Small intestine (tissue), 7 donors: ENCODE data around the gene IFI35. TPM values are rescaled to one million over a fixed set of nuclear protein-coding genes. Genes with fewer than 3 reads are reported as not detected.
"Not testable (repeated sequence)": the region's sequence is repeated elsewhere in the genome, so short reads cannot be mapped to it uniquely, and the experiment has no call there.

ENCODE experiments used
- DNase-seq, 2 donors: peaks; one replicate each; pipeline versions ENCODE4 v3.0.0 to v3.0.0-alpha.2; 2013
- FAIRE-seq: peaks from 2 replicates; lab custom pipeline; 2012; peaks lifted over from hg19 to GRCh38; lab: Jason Lieb, UNC
- H3K27ac ChIP-seq, 3 donors: one replicate each; pipeline ENCODE4 v1.5.1; 2013; ENCODE audit warnings: low read length in 2 of 3, mild to moderate bottlenecking in 2 of 3, control low read depth in 1 of 3, inconsistent platforms in 1 of 3, low read depth in 1 of 3, moderate library complexity in 1 of 3
- H3K27me3 ChIP-seq, 3 donors: one replicate each; pipeline ENCODE4 v1.6.1; 2013; ENCODE audit warnings: low read length in 3 of 3, inconsistent platforms in 1 of 3; ENCODE audit not compliant: control insufficient read depth in 3 of 3, insufficient read depth in 3 of 3
- H3K36me3 ChIP-seq, 3 donors: one replicate each; pipeline ENCODE4 v1.6.1; 2013; ENCODE audit warnings: low read length in 3 of 3, inconsistent platforms in 1 of 3, low read depth in 1 of 3, mild to moderate bottlenecking in 1 of 3, moderate library complexity in 1 of 3; ENCODE audit not compliant: control insufficient read depth in 3 of 3, insufficient read depth in 2 of 3
- H3K4me1 ChIP-seq, 3 donors: one replicate each; pipeline ENCODE4 v1.6.1; 2013; ENCODE audit warnings: low read length in 2 of 3, inconsistent platforms in 1 of 3, low read depth in 1 of 3, mild to moderate bottlenecking in 1 of 3, moderate library complexity in 1 of 3; ENCODE audit not compliant: control insufficient read depth in 3 of 3, insufficient read depth in 2 of 3
- H3K4me3 ChIP-seq, 3 donors: one replicate each; pipeline ENCODE4 v1.5.1; 2013; ENCODE audit warnings: low read length in 3 of 3, control low read depth in 1 of 3, inconsistent platforms in 1 of 3, low read depth in 1 of 3, mild to moderate bottlenecking in 1 of 3, moderate library complexity in 1 of 3
- H3K9me3 ChIP-seq, 2 donors: one replicate each; pipeline ENCODE4 v1.6.1; 2013; ENCODE audit warnings: low read depth in 1 of 2, low read length in 1 of 2; ENCODE audit not compliant: control insufficient read depth in 2 of 2, insufficient read depth in 1 of 2
- WGBS, 3 donors: extraction: QIAGEN DNeasy Blood & Tissue Kit; methylation state at CpG; one replicate each; pipeline ENCODE4 v1.1.7; 2013; 5-methylcytosine and 5-hydroxymethylcytosine counted together
- polyA plus RNA-seq, 4 donors: library from polyadenylated mRNA; stranded (reverse) in 3 of 4; unstranded in 1 of 4; fragments of 200-250 nt in 3 of 4; fragments of 120-200 nt in 1 of 4; gene quantifications; one replicate each; pipeline versions ENCODE4 v1.2.1 to v1.2.3, GENCODE V29; 2013
- donor health status: healthy with polysubstance abuse.
- donor health status: control.
- donor health status: control.
- donor health status: Bipolar disorder and iron deficiency.
- donor health status: healthy.

IFI35 gene
- polyA plus RNA-seq, 4 donors = 51.5 to 62.4 (median 59.7) TPM

DNA sequence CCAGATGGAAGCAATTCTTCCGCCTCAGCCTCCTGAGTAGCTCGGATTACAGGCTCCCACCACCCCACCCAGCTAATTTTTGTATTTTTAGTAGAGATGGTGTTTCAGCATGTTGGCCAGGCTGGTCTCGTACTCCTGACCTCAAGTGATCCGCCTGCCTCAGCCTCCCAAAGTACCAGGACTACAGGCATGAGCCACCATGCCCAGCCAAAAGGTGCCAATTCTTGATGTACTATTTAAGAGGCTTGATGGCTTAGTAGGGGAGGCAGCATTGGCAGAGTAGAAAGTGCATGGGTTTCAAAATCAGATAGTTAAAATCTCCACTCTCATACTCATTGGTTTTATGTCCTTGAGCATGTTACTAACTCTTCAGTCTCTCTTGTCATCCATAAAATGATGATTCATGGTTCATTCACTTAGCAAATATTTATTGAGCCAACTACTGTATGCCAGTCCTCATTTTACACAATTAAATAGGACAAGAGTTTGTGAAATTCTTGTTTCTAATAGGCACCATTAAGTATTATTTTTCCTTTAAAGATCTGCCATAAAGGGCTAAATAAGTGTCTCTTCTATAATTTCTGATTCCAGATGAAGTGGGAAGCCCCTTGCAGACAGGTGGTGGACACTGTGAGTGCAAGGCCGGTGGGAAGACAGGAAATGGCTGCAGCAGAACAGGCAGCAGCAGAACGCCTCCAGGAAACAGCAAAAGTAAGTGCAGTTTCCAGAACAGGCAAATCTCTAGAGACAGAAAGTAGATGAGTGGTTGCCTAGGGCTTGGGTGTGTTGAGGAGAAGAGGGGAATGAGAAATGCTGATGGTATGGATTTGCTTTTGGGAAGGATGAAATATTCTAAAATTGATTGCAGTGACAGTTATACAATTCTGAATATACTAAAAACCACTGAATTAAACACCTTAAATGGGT is 16.6 kb upstream of the IFI35 start:
- H3K27ac ChIP-seq = no peak overlapping the region
- WGBS, 3 donors = 88 to 93% (median 89%) methylated on average over 6 of the region's 6 CpGs
- H3K27me3 ChIP-seq = no peaks in the 10 kb centered on the region
- H3K9me3 ChIP-seq = no peaks in the 10 kb centered on the region
- H3K36me3 ChIP-seq = peaks cover 14 to 69% (median 18%) of the 10 kb centered on the region in 3 donors
- no peak for DNase-seq
- no peak overlapping the region for H3K4me3 ChIP-seq
- FAIRE-seq = no peak
- H3K4me1 ChIP-seq = no peaks in the 10 kb centered on the region

- H3K4me1 ChIP-seq = no peaks in the 10 kb centered on the region
- DNase-seq (no peak), FAIRE-seq (no peak)
- H3K27me3 ChIP-seq = no peaks in the 10 kb centered on the region
- H3K4me3 ChIP-seq = no peak overlapping the region
- no peak overlapping the region for H3K27ac ChIP-seq
- H3K36me3 ChIP-seq = peaks cover 14 to 61% (median 18%) of the 10 kb centered on the region in 3 donors
- WGBS, 3 donors = 91 to 93% (median 91%) methylated on average over 6 of the region's 6 CpGs
- H3K9me3 ChIP-seq = no peaks in the 10 kb centered on the region
Observed at GRCh38 chr17:42991471-42991870, 15.1 kb upstream of the IFI35 start.

DNA sequence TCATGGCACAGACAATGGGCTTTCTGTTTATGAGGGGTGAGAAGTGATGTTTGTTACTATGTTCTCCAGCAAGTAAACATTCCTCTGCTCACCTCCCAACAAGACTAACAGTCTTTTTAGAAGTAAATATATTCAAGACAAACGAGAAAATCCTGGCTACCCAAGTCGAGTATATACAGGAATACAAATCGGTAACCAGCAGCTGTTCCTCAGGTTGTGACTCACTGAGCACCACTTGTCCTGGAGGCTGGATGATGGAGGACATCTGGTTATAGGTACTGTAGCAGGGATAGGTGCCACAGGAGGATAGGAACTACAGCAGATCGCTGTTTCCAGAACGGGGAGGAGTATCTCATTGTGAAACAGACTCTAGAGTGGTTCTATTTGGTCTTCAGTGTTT is 13.7 kb upstream of the IFI35 start:
- peaks cover 10 to 51% (median 12%) of the 10 kb centered on the region in 3 donors for H3K36me3 ChIP-seq
- WGBS, 3 donors = 81 to 87% (median 81%) methylated on average over 5 of the region's 5 CpGs
- FAIRE-seq = no peak

DNA sequence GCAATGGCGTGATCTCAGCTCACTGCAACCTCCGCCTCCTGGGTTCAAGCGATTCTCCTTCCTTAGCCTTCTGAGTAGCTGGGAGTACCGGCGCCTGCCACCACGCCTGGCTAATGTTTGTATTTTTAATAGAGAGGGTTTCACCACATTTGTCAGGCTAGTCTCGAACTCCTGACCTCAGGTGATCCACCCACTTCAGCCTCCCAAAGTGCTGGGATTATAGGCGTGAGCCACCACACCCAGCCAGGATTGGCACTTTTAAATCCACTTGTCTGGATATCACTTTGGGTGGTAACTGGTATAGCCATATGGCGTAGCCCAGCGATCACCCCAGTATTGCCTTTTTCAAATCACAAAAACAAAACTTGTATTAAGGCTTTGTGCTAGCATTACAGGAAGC is 12.7 kb upstream of the IFI35 start:
- not testable (repeated sequence) for DNase-seq, H3K27me3 ChIP-seq, FAIRE-seq, H3K27ac ChIP-seq, H3K4me3 ChIP-seq, H3K9me3 ChIP-seq, H3K4me1 ChIP-seq
- H3K36me3 ChIP-seq = peaks cover 8 to 41% (median 10%) of the 10 kb centered on the region in 3 donors
- 81 to 85% (median 84%) methylated on average over 10 of the region's 10 CpGs for WGBS, 3 donors

More for the DNA sequence above, 13.7 kb upstream of the IFI35 start:
- no peak overlapping the region for H3K27ac ChIP-seq
- H3K9me3 ChIP-seq = no peaks in the 10 kb centered on the region
- H3K27me3 ChIP-seq = no peaks in the 10 kb centered on the region
- H3K4me1 ChIP-seq = peaks cover 0 to 7% (median 0%) of the 10 kb centered on the region in 3 donors
- H3K4me3 ChIP-seq = no peak overlapping the region
- DNase-seq = no peak

DNA sequence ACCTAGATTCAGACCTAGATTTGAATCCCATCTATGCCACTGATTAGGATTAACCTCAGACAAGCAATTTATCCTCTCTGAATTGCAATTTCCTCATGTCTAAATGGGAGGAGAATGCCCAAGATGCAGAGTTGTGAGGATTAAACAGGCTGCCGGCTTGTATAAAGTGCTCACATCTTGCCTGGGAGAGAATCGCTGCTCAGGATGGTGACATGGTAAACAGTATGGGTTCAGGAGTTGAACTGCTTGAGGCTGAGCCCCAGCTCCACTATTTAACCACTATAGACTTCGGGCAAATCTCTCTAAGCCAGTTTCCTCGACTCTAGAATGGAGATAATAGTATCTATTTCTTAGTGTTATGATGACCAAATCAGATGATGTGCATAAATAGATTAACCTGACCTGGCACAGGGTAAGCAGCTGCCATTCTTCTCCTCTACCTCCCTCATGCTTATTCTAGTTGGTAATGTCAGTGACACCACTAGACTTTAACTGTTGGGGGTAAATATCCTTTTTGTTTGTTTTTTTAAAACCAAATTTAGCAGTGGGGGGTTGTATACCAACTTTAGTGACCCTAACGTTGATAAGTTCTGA is 9.1 kb upstream of the IFI35 start:
- no peaks in the 10 kb centered on the region for H3K27me3 ChIP-seq
- WGBS, 3 donors = 6 to 17% (median 6%) methylated on average over 5 of the region's 5 CpGs
- H3K4me3 ChIP-seq = peak overlapping the region in 2 of 3 donors; percentile 10 to 22
- peaks cover 0 to 18% (median 0%) of the 10 kb centered on the region in 3 donors for H3K4me1 ChIP-seq
- peak overlapping the region; percentile 65 to 94 (median 72) for H3K27ac ChIP-seq
- FAIRE-seq (no peak), DNase-seq (peak in 1 of 2 donors; percentile 37)
- no peaks in the 10 kb centered on the region for H3K9me3 ChIP-seq
- peaks cover 9 to 41% (median 14%) of the 10 kb centered on the region in 3 donors for H3K36me3 ChIP-seq

DNA sequence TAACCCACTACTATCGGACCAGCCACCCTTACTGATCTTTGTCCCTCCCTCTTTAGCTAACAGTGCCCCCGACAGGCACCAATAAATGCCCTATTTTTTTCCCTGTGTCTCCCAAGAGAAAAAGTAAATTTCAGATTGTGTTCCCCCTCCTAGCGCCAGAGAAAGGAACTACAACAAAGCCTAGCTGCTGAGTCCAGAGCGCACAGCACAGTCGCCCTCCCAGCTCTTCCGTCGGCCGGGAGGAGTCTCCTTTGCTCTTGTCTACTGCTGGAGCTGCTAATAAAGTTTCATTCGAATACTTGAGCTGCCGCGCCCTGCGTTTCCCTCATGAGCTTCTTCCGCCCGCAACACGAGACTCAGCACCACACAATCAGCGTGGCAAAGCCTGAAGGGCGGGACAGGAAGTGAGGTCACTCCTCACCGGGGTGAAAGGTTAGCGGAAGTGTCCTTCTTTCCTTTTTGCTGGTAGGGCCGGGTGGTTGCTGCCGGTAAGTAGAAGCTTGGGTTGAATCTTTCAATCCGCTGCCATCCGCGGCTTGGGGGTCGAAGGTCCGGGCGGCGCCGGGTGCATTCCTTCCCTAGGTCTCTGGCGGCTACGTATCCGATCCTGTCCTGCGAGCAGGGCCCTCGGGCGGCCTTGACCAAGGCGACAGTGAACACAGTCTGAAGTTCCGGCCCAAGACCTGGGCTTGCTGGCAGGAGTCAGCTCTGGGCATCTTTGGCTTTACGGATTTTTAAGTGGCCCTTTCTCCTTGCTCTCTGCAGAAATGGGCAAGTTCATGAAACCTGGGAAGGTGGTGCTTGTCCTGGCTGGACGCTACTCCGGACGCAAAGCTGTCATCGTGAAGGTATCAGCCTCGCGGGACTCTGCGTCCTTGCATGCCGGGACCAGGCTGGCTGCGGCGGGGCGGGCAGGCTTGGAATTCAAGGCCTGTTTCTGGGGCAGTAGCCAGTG is 8.3 kb upstream of the IFI35 start, which contains the start of gene RPL27:
Gene RPL27, plus strand, starts transcription at position 436 of the 955 bp plus-strand sequence. Its CDS starts 332 bp downstream, at position 768.
- no peaks in the 10 kb centered on the region for H3K9me3 ChIP-seq
- H3K27ac ChIP-seq = peak within 1 kb of the TSS; percentile 92 to 96 (median 94)
- H3K4me1 ChIP-seq = peaks cover 0 to 18% (median 0%) of the 10 kb centered on the region in 3 donors
- DNase-seq = peak; percentile 100
- H3K27me3 ChIP-seq = no peaks in the 10 kb centered on the region
- WGBS, 3 donors = 0% methylated on average over 49 of the region's 49 CpGs
- peaks cover 8 to 46% (median 15%) of the 10 kb centered on the region in 3 donors for H3K36me3 ChIP-seq
- H3K4me3 ChIP-seq = peak within 1 kb of the TSS; percentile 80 to 86 (median 83)
- FAIRE-seq = peak; percentile 61

DNA sequence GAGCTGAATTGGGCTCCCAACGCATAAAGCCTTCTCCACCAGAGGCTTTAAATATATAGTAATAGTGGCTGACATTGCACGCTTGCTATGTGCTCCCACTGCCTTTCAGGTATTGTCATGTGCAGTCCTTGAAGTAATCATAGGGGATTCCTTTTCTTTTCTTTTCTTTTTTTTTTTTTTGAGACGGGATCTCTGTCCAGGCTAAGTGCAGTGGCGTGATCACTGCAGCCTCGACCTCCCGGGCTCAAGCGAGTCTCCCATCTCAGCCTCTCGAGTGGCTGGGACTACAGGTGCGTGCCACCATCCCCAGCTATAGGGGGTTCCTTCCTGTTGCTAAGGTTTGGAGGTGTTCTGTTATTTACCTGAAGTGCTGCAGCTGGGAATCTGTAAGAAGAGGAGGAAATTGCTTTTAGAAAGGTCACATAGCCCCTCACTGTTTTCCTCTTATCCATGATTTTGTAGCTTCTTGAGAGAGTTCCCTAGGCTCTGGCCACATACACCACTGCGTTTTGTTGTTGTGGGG is 7.5 kb upstream of the IFI35 start:
- H3K27ac ChIP-seq = peak overlapping the region; percentile 92 to 96 (median 94)
- no peaks in the 10 kb centered on the region for H3K27me3 ChIP-seq
- H3K9me3 ChIP-seq = no peaks in the 10 kb centered on the region
- peak overlapping the region; percentile 80 to 86 (median 83) for H3K4me3 ChIP-seq
- H3K4me1 ChIP-seq = peaks cover 0 to 18% (median 0%) of the 10 kb centered on the region in 3 donors
- FAIRE-seq (no peak), DNase-seq (no peak)
- H3K36me3 ChIP-seq = peaks cover 12 to 48% (median 21%) of the 10 kb centered on the region in 3 donors
- WGBS, 3 donors = 1 to 9% (median 5%) methylated on average over 10 of the region's 10 CpGs
